Heart right ventricle (tissue), 16 donors: ENCODE measurements around the gene CATSPERD. TPM values are rescaled to one million over a fixed set of nuclear protein-coding genes. Genes with fewer than 3 reads are reported as not detected.

Experiments used
- ATAC-seq, 8 donors: fragments of 200-7000 bp; cut with Tn5 transposase; one replicate each; pipeline ENCODE4 v1.9.1; 2020; ENCODE audit warnings: mild to moderate bottlenecking in 8 of 8, moderate library complexity in 8 of 8, moderate number of reproducible peaks in 1 of 8
- DNase-seq, 2 donors: peaks; one replicate each; pipeline ENCODE4 v3.0.0-alpha.2; 2020
- H3K27ac ChIP-seq, 10 donors: fragments of 200-600 bp; sonication (generic) in 2 of 10; one replicate each; pipeline versions ENCODE4 v1.5.0 to v1.8.0; 2020 to 2022; ENCODE audit warnings: mild to moderate bottlenecking in 3 of 10
- H3K27me3 ChIP-seq, 7 donors: fragments of 200-600 bp; one replicate each; pipeline ENCODE4 v1.8.0; 2021 to 2022; ENCODE audit warnings: mild to moderate bottlenecking in 2 of 7
- H3K36me3 ChIP-seq, 9 donors: fragments of 200-600 bp; sonication (generic) in 1 of 9; one replicate each; pipeline versions ENCODE4 v1.5.0 to v1.8.0; 2020 to 2022; ENCODE audit warnings: mild to moderate bottlenecking in 2 of 9
- H3K4me1 ChIP-seq, 9 donors: fragments of 200-600 bp; sonication (generic) in 1 of 9; one replicate each; pipeline versions ENCODE4 v1.5.0 to v1.8.0; 2020 to 2022; ENCODE audit warnings: mild to moderate bottlenecking in 4 of 9
- H3K4me3 ChIP-seq, 10 donors: fragments of 200-600 bp; sonication (generic) in 2 of 10; one replicate each; pipeline versions ENCODE4 v1.5.0 to v1.8.0; 2020 to 2022; ENCODE audit warnings: mild to moderate bottlenecking in 7 of 10, moderate library complexity in 2 of 10
- H3K9me3 ChIP-seq, 11 donors: fragments of 200-600 bp in 10 of 11; sonication (generic) in 2 of 11; one replicate each; pipeline versions ENCODE4 v1.5.0 to v1.8.0; 2013 to 2022; ENCODE audit warnings: mild to moderate bottlenecking in 2 of 11, control low read depth in 1 of 11, moderate library complexity in 1 of 11
- CTCF ChIP-seq, 9 donors: fragments of 200-600 bp; sonication (generic) in 2 of 9; IDR thresholded peaks; one replicate each; pipeline versions ENCODE4 v1.5.0 to v1.8.0; 2021 to 2022; ENCODE audit warnings: antibody characterized with exemption in 9 of 9, mild to moderate bottlenecking in 5 of 9, moderate library complexity in 1 of 9
- WGBS, 2 donors: extraction: QIAGEN DNeasy Blood & Tissue Kit; methylation state at CpG; one replicate each; pipeline ENCODE4 v1.1.7; 2013; ENCODE audit warnings: inconsistent platforms in 1 of 2; 5-methylcytosine and 5-hydroxymethylcytosine counted together
- intact Hi-C, 10 donors: fragments of 100-400 bp; cut with DNase I; formaldehyde crosslinking; loops; one replicate each; pipeline versions ENCODE4 v1.11.1 to v1.14.2; 2022
- polyA plus RNA-seq, 2 donors: library from polyadenylated mRNA; stranded (reverse); fragments of 200-250 nt; gene quantifications; one replicate each; pipeline ENCODE4 v1.2.3, GENCODE V29; 2013
- total RNA-seq, 10 donors: library from RNA; stranded (reverse); fragmentation: NEBNext Ultra II Directional in 3 of 10; extraction: Animal tissue kit (Norgen Biotek cat#: 25700) in 3 of 10; gene quantifications; one replicate each; pipeline versions ENCODE4 v1.2.1 to v1.2.4, GENCODE V29; 2021 to 2023
- donor health status: Arrhythmogenic right ventricular cardiomyopathy.
- donor health status: ischemic (EF 13 %, LVEDD 7.1; RV severe dilation, severe dysfunction).
- donor health status: healthy with polysubstance abuse.
- donor health status: DM: no; HTN: yes; CAD: no.
- donor health status: DM: no; HTN: no; CAD: no.
- donor health status: ischemic (EF 25% LVEDD 6.9; RV normal size, moderate dysfunction).
- donor health status: ischemic (EF 25% LVEDD 5.7; RV mildly dilated, moderate dysfunction).
- donor health status: healthy.
- donor health status: DM: yes; HTN: yes; CAD: no.
- donor health status: Ischemic cardiomyopathy.
- donor health status: ischemic (EF 35%, LVEDD 5.7; RV mildly dilated, moderate dysfunction).
- donor health status: nonischemic (EF 11% LVEDD 7.7; RV severe dilation, severe dysfunction).
- donor health status: DM: yes; HTN: yes; CAD: no.
- donor health status: PGD.
- donor health status: ischemic (EF 29% LVEDD 5.4; RV normal size, mild dysfunction).
- donor health status: nonischemic (EF 23%, LVEDD 6.1; RV moderate dilation, normal function).

The CATSPERD gene
- total and polyA plus RNA-seq, 12 donors, result not detected

- H3K4me3 ChIP-seq, result no peak overlapping the region
- TF ChIP-seq CTCF (IDR thresholded peaks at IDR 0.05), result no peak
- ATAC-seq (peak in 6 of 8 donors; percentile 16 to 76 (median 52)), DNase-seq (no peak)
- peaks cover 0 to 40% (median 25%) of the 10 kb centered on the region in 9 donors for H3K4me1 ChIP-seq
- no peaks in the 10 kb centered on the region for H3K9me3 ChIP-seq
- peaks cover 0 to 52% (median 35%) of the 10 kb centered on the region in 9 donors for H3K36me3 ChIP-seq
- H3K27me3 ChIP-seq, result no peaks in the 10 kb centered on the region
- 64 to 74% methylated on average over 10 of the region's 10 CpGs for WGBS, 2 donors
- H3K27ac ChIP-seq, result peak overlapping the region in 6 of 10 donors; percentile 5 to 55 (median 20)
- intact Hi-C loops, result loop anchor here in 1 of 10 donors (2.0 kb wide), 1 partner anchor 24 kb away; the partner anchor contains the start of gene RPL36
Observed at GRCh38 chr19:5714816-5715215, 5.6 kb upstream of the CATSPERD start.

- ATAC-seq (no peak), DNase-seq (no peak)
- TF ChIP-seq CTCF (IDR thresholded peaks at IDR 0.05), result no peak
- Histone ChIP-seq H3K27me3 (no peaks in the 10 kb centered on the region), H3K4me1 (peaks cover 0 to 46% (median 29%) of the 10 kb centered on the region in 9 donors), H3K27ac (peak overlapping the region in 1 of 10 donors; percentile 95), H3K9me3 (no peaks in the 10 kb centered on the region), H3K4me3 (no peak overlapping the region), H3K36me3 (peaks cover 0 to 27% (median 19%) of the 10 kb centered on the region in 9 donors)
- intact Hi-C loops, result no loop called here
- 78 to 90% methylated on average over 7 to 8 of the region's 8 CpGs for WGBS, 2 donors
Observed at GRCh38 chr19:5717215-5717935, 3.1 kb upstream of the CATSPERD start.

- Histone ChIP-seq H3K27ac (peak overlapping the region in 7 of 10 donors; percentile 11 to 97 (median 88)), H3K4me3 (peak overlapping the region in 5 of 10 donors; percentile 86 to 100 (median 91)), H3K4me1 (peaks cover 0 to 46% (median 29%) of the 10 kb centered on the region in 9 donors), H3K27me3 (no peaks in the 10 kb centered on the region), H3K9me3 (no peaks in the 10 kb centered on the region), H3K36me3 (peaks cover 0 to 20% (median 11%) of the 10 kb centered on the region in 9 donors)
- intact Hi-C loops, result no loop called here
- no peak for DNase-seq
- TF ChIP-seq CTCF (IDR thresholded peaks at IDR 0.05), result no peak
- ATAC-seq, result no peak
- 65 to 69% methylated on average over 14 of the region's 14 CpGs for WGBS, 2 donors
Observed at GRCh38 chr19:5718037-5718578, 2.3 kb upstream of the CATSPERD start.

GRCh38 chr19:5718579-5719273 is 1.7 kb upstream of the CATSPERD start:
- Histone ChIP-seq H3K27ac (peak overlapping the region in 9 of 10 donors; percentile 10 to 97 (median 91)), H3K4me3 (peak overlapping the region; percentile 86 to 100 (median 96)), H3K27me3 (no peaks in the 10 kb centered on the region), H3K9me3 (no peaks in the 10 kb centered on the region), H3K4me1 (peaks cover 0 to 46% (median 29%) of the 10 kb centered on the region in 9 donors), H3K36me3 (peaks cover 0 to 13% (median 5%) of the 10 kb centered on the region in 9 donors)
- ATAC-seq (no peak), DNase-seq (no peak)
- intact Hi-C loops, result no loop called here
- TF ChIP-seq CTCF (IDR thresholded peaks at IDR 0.05), result no peak
- WGBS, 2 donors, result 26 to 30% methylated on average over 11 of the region's 11 CpGs
